C4-2B (cell line): ENCODE measurements around the gene ANKRD36B.
"Not testable (repeated sequence)": the region's sequence is repeated elsewhere in the genome, so short reads cannot be mapped to it uniquely, and the experiment has no call there.

Experiments used
- H3K27ac ChIP-seq: fragments of 450-650 bp; 2 replicates; pipeline ENCODE4 v1.5.1; 2017
- ZFX ChIP-seq: fragments of 450-650 bp; IDR thresholded peaks from 2 replicates; pipeline ENCODE4 v1.6.1; 2017
- TF ChIP-seq, protein P1 (sequence below): fragments of 450-650 bp; conservative IDR thresholded peaks from 2 replicates; pipeline ENCODE4 v1.5.1; 2017; ENCODE audit warnings: mild to moderate bottlenecking

The ANKRD36B gene

DNA sequence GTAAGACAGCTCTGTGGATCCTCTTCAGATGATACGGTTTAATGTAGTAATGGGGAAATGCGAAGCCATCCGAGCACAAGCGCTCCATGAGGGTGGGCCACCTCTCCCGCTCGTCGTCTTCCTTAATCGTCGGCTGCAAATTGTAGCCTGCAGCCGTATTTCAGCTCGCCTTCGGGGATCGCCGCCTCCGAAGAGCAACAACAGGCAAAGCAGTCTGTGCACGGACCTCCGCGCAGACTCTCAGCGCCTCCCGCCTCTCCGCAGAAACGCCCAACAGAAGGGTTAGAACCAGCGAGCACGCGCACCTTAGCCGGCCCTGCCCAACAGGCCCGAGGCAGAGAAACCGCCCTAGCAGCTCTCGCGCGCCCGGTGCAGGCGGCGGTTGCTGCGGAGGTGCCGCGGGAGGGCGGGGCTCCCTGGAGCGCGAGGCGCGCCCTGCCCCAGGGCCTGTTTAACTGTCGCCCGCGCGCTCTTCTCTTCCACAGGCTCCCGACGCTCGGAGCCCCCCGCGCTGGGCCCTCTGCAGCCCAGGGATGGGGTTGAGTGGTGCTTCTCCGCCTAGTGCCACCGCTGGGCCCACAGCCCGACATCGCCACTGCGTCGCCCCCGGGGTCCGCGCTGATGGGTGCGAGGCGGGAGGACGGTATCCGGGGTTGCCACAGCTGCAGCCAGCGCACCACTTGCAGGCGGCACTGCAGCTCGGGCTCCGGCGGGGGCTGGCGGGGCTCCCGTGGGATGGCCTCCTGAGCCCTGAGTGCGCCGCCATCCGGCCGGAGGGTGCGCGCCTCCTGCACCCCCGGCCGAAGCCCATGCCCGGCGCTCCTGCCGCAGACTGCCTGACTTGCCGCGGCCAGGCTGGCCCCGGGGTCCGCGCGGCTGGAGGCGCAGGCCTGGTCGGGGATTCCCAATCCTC lies at the start of gene ANKRD36B:
Gene ANKRD36B, minus strand, starts transcription at position 280 of the 913 bp plus-strand sequence. Its CDS starts 192 bp downstream, at position 88.
- H3K27ac ChIP-seq, result peak within 1 kb of the TSS; percentile 90

DNA sequence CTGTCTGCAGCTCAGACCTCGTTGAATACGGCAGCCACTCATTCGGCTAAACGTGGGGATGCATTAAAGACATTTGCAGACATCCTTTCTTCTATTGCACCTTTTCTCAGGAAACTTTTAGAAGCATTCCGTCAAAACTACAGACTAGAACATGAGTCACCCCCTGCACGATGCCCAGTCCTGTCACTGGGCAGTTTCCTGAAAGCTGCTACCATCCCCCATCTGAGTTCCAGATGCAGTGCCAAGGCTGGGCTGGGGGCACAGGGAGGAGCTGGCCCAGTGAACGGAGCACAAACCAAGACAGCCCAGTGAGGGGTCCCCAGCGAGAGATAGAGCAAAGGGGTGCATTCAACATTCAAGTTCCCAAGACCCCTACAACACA lies 36.4 kb upstream of the ANKRD36B start:
- H3K27ac ChIP-seq, result not testable (repeated sequence)

DNA sequence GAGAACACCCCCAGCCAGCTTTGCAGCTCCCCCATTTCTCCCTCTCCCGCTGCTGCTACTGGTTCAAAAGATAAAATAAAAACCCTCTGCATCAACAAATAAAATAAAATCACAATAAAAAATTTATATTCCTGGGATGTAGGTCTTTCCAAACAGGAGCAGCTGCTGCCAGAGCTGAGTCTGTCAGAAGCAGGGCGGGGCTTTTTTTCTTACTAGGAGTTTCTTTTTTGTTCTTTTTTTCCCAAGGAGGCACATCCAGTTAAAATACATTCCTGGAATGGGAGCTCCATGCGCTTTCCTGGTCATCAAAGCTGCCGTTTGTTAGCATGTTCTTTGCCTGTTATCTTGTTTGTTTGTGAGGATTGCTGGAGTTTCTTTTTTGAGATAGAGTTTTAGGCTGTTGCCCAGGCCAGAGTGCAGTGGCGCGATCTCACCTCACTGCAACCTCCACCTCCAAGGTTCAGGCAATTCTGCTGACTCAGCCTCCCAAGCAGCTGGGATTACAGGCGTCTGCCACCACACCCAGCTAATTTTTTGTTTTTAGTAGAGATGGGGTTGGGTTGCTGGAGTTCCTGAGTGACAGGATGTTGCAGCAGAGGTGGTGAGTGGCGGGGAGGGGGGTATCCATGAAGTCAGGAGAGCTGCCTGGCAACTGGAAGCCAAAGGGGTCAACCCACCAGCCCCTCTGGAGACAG lies 35.8 kb upstream of the ANKRD36B start:
- H3K27ac ChIP-seq, result not testable (repeated sequence)

DNA sequence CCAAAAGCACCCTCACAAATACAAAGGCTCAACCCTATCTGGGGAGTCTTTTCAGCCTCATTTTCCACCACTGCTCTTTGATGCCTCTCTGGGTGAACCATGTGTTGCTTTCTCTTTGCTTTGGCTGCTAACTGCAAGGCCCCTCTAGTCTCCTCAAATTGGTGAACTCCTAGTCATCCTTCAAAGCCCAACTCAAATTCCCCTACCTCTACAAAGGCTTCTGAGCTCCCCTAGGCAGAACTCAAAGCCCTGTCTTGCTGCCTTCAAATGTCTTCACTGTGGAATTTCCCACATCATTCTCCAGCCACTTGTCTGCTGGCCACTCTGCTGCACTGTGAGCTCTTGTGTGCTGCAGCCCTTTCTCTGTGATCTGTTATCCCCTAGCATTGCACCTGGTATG lies 33.3 kb upstream of the ANKRD36B start:
- H3K27ac ChIP-seq, result not testable (repeated sequence)

DNA sequence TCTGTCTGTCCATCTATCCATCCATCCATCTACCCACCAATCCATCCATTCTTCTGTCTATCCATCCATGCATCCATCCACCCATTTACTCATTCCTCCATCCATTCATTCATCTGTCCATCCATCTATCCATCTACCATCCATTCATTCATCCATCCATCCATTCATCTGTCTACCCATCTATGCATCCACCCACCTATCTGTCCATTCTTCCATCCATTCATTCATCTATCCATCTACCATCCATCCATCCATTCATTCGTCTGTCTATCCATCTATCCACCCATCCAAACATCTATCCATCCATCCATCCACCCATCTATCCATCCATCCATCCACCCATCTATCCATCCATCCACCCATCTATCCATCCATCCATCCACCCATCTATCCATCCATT lies 30.8 kb upstream of the ANKRD36B start:
- H3K27ac ChIP-seq, result not testable (repeated sequence)

DNA sequence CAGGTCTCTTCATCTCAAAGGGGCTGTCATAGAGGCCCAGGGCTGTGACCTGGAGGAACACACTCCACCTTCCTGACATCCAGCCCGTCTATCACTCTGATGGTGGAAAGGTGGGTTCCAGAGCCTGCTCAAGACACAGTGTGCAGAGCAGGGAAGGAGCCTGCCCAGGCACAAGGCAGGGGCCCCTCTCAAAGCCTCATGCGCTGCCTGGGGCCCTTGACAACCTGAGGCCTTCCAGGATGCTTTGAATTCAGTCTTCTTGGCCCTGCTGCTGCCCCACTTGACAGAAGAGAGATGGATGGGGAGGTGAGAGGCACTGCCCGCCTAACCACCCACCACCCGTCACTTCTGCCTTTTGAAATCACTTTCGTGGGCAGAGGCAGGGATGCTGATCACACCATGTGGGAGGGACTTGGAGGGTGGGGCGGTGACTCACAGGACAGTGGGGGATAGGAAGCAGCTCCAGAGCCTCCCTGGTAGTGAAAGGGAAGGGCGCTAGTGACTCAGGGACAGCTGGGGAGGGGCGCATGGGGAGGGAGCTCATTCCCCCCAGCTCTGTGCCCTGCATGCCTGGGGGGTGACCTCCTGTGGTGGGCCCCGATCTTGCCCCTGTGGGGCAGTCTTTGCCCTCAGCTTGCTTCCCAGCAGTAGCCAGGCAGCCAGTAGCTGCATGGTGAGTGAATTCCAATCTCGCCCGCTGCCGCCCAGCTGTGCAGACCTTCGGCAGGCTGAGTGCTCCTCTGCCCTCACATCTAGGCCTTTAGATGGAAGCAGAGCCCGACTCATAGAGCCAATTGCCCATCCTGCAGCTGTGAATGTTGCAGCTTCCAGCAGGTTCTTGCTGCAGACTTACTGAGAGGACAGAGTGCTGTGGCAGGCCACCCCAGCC lies 29.5 kb upstream of the ANKRD36B start:
- H3K27ac ChIP-seq, result not testable (repeated sequence)

DNA sequence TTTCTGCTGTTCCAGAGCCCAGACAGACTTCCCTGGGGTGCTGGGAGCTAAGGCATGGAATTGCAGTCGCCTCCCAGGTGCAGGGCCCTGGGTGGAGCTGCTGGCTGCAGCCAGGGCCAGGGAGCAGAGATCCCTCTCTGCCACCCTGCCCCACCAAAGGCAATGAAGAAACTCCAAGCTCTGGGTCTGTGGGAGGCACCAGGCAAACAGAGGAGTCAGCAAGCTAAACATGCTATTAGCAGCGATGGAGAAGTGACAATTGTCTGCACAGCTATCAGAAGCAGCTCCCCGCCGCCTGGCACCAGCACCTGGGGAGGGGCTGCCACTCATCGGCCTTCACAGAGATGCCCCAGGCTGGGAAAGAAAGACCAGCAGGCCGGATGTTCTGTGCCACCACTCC lies 28.2 kb upstream of the ANKRD36B start:
- no peak for TF ChIP-seq ZFX
- TF ChIP-seq, protein P1, sequence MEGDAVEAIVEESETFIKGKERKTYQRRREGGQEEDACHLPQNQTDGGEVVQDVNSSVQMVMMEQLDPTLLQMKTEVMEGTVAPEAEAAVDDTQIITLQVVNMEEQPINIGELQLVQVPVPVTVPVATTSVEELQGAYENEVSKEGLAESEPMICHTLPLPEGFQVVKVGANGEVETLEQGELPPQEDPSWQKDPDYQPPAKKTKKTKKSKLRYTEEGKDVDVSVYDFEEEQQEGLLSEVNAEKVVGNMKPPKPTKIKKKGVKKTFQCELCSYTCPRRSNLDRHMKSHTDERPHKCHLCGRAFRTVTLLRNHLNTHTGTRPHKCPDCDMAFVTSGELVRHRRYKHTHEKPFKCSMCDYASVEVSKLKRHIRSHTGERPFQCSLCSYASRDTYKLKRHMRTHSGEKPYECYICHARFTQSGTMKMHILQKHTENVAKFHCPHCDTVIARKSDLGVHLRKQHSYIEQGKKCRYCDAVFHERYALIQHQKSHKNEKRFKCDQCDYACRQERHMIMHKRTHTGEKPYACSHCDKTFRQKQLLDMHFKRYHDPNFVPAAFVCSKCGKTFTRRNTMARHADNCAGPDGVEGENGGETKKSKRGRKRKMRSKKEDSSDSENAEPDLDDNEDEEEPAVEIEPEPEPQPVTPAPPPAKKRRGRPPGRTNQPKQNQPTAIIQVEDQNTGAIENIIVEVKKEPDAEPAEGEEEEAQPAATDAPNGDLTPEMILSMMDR, result no peak
- no peak overlapping the region for H3K27ac ChIP-seq

DNA sequence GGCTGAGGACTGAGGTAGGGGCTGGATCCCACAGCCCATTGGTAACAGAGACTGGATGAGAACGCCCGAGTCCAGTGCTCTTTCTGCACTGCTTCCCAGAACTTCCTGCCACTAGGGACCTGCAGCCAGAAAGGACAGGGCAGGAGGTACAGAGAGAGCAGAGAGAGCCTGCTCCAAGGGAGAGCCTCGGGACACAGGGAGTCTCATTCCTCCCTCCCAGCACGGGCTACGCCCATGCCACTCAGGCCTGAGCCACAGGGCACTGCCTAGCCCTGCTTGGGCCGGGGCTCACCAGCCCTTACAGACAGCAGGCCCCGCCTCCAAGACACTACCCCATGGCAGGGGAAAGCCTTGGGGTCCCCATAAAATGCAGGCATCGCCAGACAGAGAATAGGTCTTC lies 26.1 kb upstream of the ANKRD36B start:
- not testable (repeated sequence) for H3K27ac ChIP-seq

DNA sequence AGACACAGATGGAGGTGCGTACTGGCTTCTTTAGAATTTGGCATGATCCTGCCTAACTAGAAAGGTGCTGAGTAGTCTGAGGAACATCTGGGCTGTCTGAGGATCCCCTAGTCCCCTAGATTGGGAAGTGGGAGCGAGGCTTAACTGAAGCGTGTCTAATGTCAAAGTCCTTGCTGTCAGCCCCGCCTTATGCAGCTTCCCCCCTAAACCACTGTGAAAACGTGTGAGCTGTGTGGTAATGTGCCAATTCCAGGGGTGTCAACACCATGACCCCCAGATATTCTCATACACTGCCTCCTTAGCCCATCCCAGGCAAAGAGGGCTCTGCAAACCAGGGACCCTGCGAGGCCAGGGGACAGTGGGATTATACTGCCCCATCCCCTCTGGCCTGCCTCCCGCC lies 22.2 kb upstream of the ANKRD36B start:
- H3K27ac ChIP-seq, result not testable (repeated sequence)

DNA sequence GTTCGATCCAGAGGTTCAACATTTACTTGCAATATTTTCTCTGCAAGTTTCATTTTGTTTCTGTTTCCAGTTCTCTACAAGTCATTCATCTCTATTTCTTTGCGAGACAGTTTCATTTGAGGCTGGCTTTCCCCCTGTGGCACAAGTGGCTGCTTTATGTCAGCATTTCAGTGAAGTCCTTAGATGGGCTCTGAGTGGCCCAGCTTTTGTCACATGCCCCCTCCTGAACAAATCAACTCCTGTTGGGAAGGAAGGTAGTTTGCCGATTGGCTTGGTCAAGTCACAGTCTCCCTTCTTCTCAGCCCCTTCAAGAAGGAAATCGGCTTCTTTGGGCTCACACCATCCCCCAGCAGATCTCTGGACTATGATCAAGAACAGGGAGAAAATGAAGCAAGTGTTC lies 19.1 kb upstream of the ANKRD36B start:
- not testable (repeated sequence) for H3K27ac ChIP-seq

DNA sequence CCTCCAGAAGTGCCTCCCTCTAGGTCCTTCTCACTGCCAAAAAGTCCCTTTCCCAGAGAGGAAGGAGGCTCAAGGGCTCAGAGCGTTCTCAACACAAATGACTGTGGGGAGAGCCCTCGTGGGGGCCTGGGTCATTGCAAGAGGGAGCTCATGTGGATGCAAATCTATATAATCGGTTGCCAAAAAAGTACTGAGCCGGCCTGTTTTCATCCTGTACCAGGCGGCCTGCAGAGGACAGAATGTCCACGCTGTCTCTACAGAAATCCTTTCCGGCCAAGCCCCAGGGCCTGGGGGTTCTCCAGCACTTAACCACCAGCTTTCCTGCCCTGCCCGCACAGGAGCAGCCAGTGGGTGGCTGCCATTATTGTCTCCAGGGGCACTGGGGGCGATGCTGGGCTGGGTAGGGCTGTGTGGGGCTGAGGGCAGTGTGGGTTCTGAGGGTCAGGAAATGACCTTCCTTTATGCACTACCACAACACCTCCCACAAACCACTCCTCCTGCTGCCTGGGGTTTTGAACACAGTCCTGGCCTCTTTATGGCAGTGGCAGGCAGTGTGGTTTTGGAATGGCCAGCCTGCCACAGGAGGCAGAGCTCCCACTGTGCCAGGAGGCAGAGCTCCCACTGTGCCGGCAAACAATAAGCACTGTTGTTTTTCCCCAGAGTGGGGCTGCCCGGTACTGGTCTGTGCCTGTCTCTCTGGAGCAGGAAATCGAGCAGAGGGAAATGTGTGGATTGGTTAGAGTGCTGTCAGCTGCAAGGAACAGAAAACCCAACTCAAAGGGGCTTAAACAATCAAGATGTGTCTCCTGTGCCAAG lies 16.1 kb upstream of the ANKRD36B start:
- not testable (repeated sequence) for H3K27ac ChIP-seq

DNA sequence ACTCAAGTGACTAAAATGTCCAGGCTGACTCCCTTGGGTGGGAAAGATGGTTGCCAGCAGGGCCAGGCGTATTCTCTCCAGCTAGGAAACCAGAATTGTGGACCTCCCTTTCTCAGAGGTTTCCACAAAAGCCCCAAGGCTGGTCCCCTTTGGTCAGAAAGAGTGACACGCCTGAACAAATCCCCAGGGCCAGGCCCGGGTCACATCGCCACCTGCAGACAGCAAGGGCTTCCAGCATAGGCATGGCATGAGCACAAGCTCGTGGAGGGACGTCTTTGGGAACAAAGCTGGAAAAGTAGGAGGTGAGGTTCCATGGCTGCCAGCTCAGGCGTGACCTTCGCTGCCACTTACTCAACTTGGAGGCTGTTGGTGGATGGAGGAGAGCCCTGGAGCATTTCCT lies 15.4 kb upstream of the ANKRD36B start:
- not testable (repeated sequence) for H3K27ac ChIP-seq

DNA sequence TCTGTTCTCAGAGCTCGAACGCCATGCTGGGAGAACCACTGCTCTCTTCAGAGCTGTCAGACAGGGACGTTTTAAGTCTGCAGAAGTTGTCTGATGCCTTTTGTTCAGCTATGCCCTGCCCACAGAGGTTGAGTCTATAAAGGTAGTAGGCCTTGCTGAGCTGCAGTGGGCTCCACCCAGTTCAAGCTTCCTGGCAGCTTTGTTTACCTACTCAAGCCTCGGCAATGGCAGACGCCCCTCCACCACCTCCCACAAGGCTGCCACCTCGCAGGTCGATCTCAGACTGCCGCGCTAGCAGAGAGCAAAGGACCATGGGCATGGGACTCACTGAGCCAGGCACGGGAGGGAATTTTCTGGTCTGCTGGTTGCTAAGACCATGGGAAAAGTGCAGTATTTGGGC lies 11.9 kb upstream of the ANKRD36B start:
- H3K27ac ChIP-seq, result not testable (repeated sequence)

DNA sequence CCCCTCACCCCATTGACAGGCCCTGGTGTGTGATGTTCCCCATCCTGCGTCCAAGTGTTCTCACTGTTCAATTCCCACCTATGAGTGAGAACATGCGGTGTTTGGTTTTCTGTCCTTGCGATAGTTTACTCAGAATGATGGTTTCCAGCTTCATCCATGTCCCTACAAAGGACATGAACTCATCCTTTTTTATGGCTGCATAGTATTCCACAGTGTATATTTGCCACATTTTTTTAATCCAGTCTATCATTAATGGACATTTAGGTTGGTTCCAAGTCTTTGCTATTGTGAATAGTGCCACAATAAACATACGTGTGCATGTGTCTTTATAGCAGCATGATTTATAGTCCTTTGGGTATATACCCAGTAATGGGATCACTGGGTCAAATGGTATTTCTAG lies 6.5 kb upstream of the ANKRD36B start:
- H3K27ac ChIP-seq, result not testable (repeated sequence)

DNA sequence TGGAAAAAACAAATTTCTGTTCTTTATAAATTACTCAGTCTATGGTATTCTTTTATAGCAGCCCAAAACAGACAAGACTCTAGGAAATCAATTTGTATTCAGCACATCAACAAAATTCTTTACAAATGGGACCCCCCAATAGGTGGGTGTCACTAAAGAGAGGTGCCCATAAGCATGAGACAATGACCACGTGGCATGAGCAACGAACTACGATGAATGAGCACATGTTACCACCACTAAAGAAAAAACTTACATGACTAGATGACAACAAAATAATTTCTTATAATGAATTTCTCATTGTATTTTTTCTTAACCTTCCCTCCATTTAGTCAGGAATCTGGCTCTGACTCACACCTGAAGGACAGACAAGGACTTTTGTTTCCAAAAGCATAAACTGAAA lies 3.8 kb upstream of the ANKRD36B start:
- H3K27ac ChIP-seq, result not testable (repeated sequence)
